Panc1 (cell line): ENCODE data around the gene CPSF3.

ENCODE experiments used
- POLR2AphosphoS5 ChIP-seq: IDR thresholded peaks from 2 replicates; pipeline ENCODE4 v1.6.1; 2012; ENCODE audit warnings: mild to moderate bottlenecking, low read depth, low read length, moderate library complexity
- SIN3A ChIP-seq: IDR thresholded peaks from 2 replicates; pipeline ENCODE4 v1.6.1; 2012; ENCODE audit warnings: low read depth, mild to moderate bottlenecking, low read length, moderate library complexity, borderline replicate concordance; ENCODE audit not compliant: insufficient read depth
- TCF7L2 ChIP-seq: IDR thresholded peaks from 2 replicates; pipeline ENCODE4 v1.6.1; 2011; ENCODE audit warnings: mild to moderate bottlenecking, low read depth, low read length, inconsistent platforms
- TF ChIP-seq, protein P1 (sequence below): fragments of 450-650 bp; IDR thresholded peaks from 2 replicates; pipeline ENCODE4 v1.5.1; 2017; ENCODE audit warnings: mild to moderate bottlenecking
- TF ChIP-seq, protein P2 (sequence below), 2 experiments: IDR thresholded peaks; 2 replicates each; pipeline ENCODE4 v1.6.1; 2011 to 2012; ENCODE audit warnings: low read depth in 2 of 2, control low read depth in 1 of 2, low read length in 1 of 2, mild to moderate bottlenecking in 1 of 2, moderate library complexity in 1 of 2; ENCODE audit not compliant: insufficient read depth in 1 of 2

DNA sequence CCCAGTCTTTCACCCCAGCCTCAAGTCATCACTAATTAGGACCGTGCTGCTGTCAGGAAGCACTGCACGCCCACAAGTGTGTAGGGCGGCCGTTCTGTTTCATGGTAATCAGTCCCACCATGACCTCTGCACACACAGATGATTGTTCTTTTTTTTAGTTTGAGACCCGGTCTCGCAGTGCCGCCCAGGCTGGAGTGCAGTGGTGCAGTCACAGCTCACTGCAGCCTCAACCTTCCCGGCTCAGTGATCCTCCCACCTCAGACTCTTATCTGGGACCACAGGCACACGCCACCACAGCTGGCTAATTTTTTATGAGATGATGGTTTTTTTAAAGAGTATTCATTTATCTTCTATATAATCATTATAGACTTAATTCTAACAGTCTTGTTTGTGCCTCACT lies 49.1 kb downstream of the CPSF3 start:
- TF ChIP-seq, protein P1, sequence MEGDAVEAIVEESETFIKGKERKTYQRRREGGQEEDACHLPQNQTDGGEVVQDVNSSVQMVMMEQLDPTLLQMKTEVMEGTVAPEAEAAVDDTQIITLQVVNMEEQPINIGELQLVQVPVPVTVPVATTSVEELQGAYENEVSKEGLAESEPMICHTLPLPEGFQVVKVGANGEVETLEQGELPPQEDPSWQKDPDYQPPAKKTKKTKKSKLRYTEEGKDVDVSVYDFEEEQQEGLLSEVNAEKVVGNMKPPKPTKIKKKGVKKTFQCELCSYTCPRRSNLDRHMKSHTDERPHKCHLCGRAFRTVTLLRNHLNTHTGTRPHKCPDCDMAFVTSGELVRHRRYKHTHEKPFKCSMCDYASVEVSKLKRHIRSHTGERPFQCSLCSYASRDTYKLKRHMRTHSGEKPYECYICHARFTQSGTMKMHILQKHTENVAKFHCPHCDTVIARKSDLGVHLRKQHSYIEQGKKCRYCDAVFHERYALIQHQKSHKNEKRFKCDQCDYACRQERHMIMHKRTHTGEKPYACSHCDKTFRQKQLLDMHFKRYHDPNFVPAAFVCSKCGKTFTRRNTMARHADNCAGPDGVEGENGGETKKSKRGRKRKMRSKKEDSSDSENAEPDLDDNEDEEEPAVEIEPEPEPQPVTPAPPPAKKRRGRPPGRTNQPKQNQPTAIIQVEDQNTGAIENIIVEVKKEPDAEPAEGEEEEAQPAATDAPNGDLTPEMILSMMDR = no peak
- TF ChIP-seq TCF7L2 (no peak), POLR2AphosphoS5 (no peak), SIN3A (no peak)
- TF ChIP-seq, protein P2, sequence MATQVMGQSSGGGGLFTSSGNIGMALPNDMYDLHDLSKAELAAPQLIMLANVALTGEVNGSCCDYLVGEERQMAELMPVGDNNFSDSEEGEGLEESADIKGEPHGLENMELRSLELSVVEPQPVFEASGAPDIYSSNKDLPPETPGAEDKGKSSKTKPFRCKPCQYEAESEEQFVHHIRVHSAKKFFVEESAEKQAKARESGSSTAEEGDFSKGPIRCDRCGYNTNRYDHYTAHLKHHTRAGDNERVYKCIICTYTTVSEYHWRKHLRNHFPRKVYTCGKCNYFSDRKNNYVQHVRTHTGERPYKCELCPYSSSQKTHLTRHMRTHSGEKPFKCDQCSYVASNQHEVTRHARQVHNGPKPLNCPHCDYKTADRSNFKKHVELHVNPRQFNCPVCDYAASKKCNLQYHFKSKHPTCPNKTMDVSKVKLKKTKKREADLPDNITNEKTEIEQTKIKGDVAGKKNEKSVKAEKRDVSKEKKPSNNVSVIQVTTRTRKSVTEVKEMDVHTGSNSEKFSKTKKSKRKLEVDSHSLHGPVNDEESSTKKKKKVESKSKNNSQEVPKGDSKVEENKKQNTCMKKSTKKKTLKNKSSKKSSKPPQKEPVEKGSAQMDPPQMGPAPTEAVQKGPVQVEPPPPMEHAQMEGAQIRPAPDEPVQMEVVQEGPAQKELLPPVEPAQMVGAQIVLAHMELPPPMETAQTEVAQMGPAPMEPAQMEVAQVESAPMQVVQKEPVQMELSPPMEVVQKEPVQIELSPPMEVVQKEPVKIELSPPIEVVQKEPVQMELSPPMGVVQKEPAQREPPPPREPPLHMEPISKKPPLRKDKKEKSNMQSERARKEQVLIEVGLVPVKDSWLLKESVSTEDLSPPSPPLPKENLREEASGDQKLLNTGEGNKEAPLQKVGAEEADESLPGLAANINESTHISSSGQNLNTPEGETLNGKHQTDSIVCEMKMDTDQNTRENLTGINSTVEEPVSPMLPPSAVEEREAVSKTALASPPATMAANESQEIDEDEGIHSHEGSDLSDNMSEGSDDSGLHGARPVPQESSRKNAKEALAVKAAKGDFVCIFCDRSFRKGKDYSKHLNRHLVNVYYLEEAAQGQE (IDR thresholded peaks at IDR 0.05; ENCODE audit: insufficient read depth in 1 of 2, low read depth in 2 of 2, low read length in 1 of 2) = no peak
